ENCODE data around the gene DUSP8.

Gene DUSP8

GRCh38 chr11:1553808-1554594, 18.1 kb downstream of the DUSP8 start:
- DNase-seq (ENCODE audit: low spot score), result no peak

- no peak for DNase-seq (ENCODE audit: low spot score)
These were observed 22.4 kb downstream of the DUSP8 start for GRCh38 chr11:1549338-1550330.

- DNase-seq (ENCODE audit: low spot score), result peak; percentile 74
These were observed 23.6 kb downstream of the DUSP8 start for GRCh38 chr11:1548221-1549070.

GRCh38 chr11:1547467-1548098, 24.5 kb downstream of the DUSP8 start:
- DNase-seq (ENCODE audit: low spot score), result no peak

- peak; percentile 88 for DNase-seq (ENCODE audit: low spot score)
These were observed 25.3 kb downstream of the DUSP8 start for GRCh38 chr11:1546536-1547466.

GRCh38 chr11:1546077-1546535, 26.0 kb downstream of the DUSP8 start:
- no peak for DNase-seq (ENCODE audit: low spot score)

GRCh38 chr11:1545432-1545831, 26.6 kb downstream of the DUSP8 start:
- DNase-seq (ENCODE audit: low spot score), result no peak

GRCh38 chr11:1544536-1544935, 27.5 kb downstream of the DUSP8 start:
- no peak for DNase-seq (ENCODE audit: low spot score)

- no peak for DNase-seq (ENCODE audit: low spot score)
These were observed 28.3 kb downstream of the DUSP8 start for GRCh38 chr11:1543606-1544263.

GRCh38 chr11:1542267-1542666, 29.8 kb downstream of the DUSP8 start:
- DNase-seq (ENCODE audit: low spot score), result no peak

GRCh38 chr11:1541474-1542204, 30.4 kb downstream of the DUSP8 start:
- DNase-seq (ENCODE audit: low spot score), result no peak

GRCh38 chr11:1540074-1540473, 32.0 kb downstream of the DUSP8 start:
- no peak for DNase-seq (ENCODE audit: low spot score)

GRCh38 chr11:1538153-1538552, 33.9 kb downstream of the DUSP8 start:
- DNase-seq (ENCODE audit: low spot score), result no peak

GRCh38 chr11:1536065-1536843, 35.8 kb downstream of the DUSP8 start:
- no peak for DNase-seq (ENCODE audit: low spot score)

GRCh38 chr11:1534682-1535081, 37.4 kb downstream of the DUSP8 start:
- no peak for DNase-seq (ENCODE audit: low spot score)

GRCh38 chr11:1534171-1534570, 37.9 kb downstream of the DUSP8 start:
- DNase-seq (ENCODE audit: low spot score), result no peak

GRCh38 chr11:1533342-1533725, 38.7 kb downstream of the DUSP8 start:
- no peak for DNase-seq (ENCODE audit: low spot score)

Measured in AG20443 (cell line).